Heart left ventricle (tissue), 16 donors: ENCODE measurements around the gene PCSK4. TPM values are rescaled to one million over a fixed set of nuclear protein-coding genes. Genes with fewer than 3 reads are reported as not detected.

Experiments
- ATAC-seq, 4 donors: fragments of 200-7000 bp; cut with Tn5 transposase; one replicate each; pipeline ENCODE4 v1.9.1; 2020 to 2022; ENCODE audit warnings: moderate library complexity in 4 of 4, mild to moderate bottlenecking in 3 of 4, moderate number of reproducible peaks in 1 of 4
- DNase-seq, 5 donors: peaks; one replicate each; pipeline ENCODE4 v3.0.0-alpha.2; 2020
- H3K27ac ChIP-seq, 12 donors: fragments of 200-600 bp; sonication (generic) in 4 of 12; one replicate each; pipeline versions ENCODE4 v1.5.0 to v1.8.0; 2016 to 2022; ENCODE audit warnings: mild to moderate bottlenecking in 2 of 12
- H3K27me3 ChIP-seq, 9 donors: fragments of 200-600 bp; sonication (generic) in 2 of 9; one replicate each; pipeline versions ENCODE4 v1.5.1 to v1.8.0; 2016 to 2022; ENCODE audit warnings: mild to moderate bottlenecking in 3 of 9
- H3K36me3 ChIP-seq, 9 donors: fragments of 200-600 bp; sonication (generic) in 2 of 9; one replicate each; pipeline versions ENCODE4 v1.5.0 to v1.8.0; 2018 to 2022; ENCODE audit warnings: mild to moderate bottlenecking in 2 of 9
- H3K4me1 ChIP-seq, 12 donors: fragments of 200-600 bp; sonication (generic) in 4 of 12; one replicate each; pipeline versions ENCODE4 v1.5.0 to v1.8.0; 2016 to 2022; ENCODE audit warnings: mild to moderate bottlenecking in 3 of 12
- H3K4me3 ChIP-seq, 12 donors: fragments of 200-600 bp; sonication (generic) in 4 of 12; one replicate each; pipeline versions ENCODE4 v1.5.0 to v1.8.0; 2017 to 2022; ENCODE audit warnings: mild to moderate bottlenecking in 9 of 12, moderate library complexity in 4 of 12
- H3K9me3 ChIP-seq, 12 donors: fragments of 200-600 bp; sonication (generic) in 4 of 12; one replicate each; pipeline versions ENCODE4 v1.5.0 to v1.8.0; 2016 to 2022; ENCODE audit warnings: mild to moderate bottlenecking in 1 of 12
- POLR2A ChIP-seq, 2 donors: fragments of 450-650 bp; IDR thresholded peaks; one replicate each; pipeline ENCODE4 v1.6.1; 2017; ENCODE audit warnings: antibody characterized with exemption in 2 of 2, mild to moderate bottlenecking in 2 of 2, moderate library complexity in 2 of 2
- WGBS, 4 donors: extraction: QIAGEN DNeasy Blood & Tissue Kit in 2 of 4; methylation state at CpG; one replicate each; pipeline versions ENCODE4 v1.1.5 to v1.1.7; 2013 to 2018; 5-methylcytosine and 5-hydroxymethylcytosine counted together
- intact Hi-C, 10 donors: fragments of 100-400 bp; cut with DNase I; formaldehyde crosslinking; loops; one replicate each; pipeline versions ENCODE4 v1.11.1 to v1.14.2; 2022
- polyA plus RNA-seq, 2 donors: library from polyadenylated mRNA; stranded (reverse); fragments of 200-250 nt; gene quantifications; one replicate each; pipeline ENCODE4 v1.2.3, GENCODE V29; 2013
- total RNA-seq, 9 donors: library from RNA; depleted of rRNA in 2 of 9; stranded (reverse); fragments of >200 nt in 2 of 9; fragmentation: NEBNext Ultra II Directional in 3 of 9; extraction: Animal tissue kit (Norgen Biotek cat#: 25700) in 3 of 9; gene quantifications; one replicate each; pipeline versions ENCODE4 v1.1.0 to v1.2.4, GENCODE V29; 2016 to 2023
- TF ChIP-seq, protein P1 (sequence below), 12 donors: fragments of 200-600 bp; sonication (generic) in 4 of 12; IDR thresholded peaks; one replicate each; pipeline versions ENCODE4 v1.5.0 to v1.8.0; 2018 to 2022; ENCODE audit warnings: antibody characterized with exemption in 12 of 12, mild to moderate bottlenecking in 5 of 12
- donor health status: ischemic (EF 13 %, LVEDD 7.1; RV severe dilation, severe dysfunction).
- donor health status: healthy with polysubstance abuse.
- donor health status: DM: no; HTN: yes; CAD: no.
- donor health status: DM: no; HTN: no; CAD: no.
- donor health status: ischemic (EF 25% LVEDD 6.9; RV normal size, moderate dysfunction).
- donor health status: ischemic (EF 25% LVEDD 5.7; RV mildly dilated, moderate dysfunction).
- donor health status: healthy.
- donor health status: DM: yes; HTN: yes; CAD: no.
- donor health status: ischemic (EF 35%, LVEDD 5.7; RV mildly dilated, moderate dysfunction).
- donor health status: nonischemic (EF 11% LVEDD 7.7; RV severe dilation, severe dysfunction).
- donor health status: DM: yes; HTN: yes; CAD: no.
- donor health status: PGD.
- donor health status: ischemic (EF 29% LVEDD 5.4; RV normal size, mild dysfunction).
- donor health status: nonischemic (EF 23%, LVEDD 6.1; RV moderate dilation, normal function).

PCSK4 gene
- total and polyA plus RNA-seq, 11 donors = 0.31 to 1.9 (median 1.2) TPM

DNA sequence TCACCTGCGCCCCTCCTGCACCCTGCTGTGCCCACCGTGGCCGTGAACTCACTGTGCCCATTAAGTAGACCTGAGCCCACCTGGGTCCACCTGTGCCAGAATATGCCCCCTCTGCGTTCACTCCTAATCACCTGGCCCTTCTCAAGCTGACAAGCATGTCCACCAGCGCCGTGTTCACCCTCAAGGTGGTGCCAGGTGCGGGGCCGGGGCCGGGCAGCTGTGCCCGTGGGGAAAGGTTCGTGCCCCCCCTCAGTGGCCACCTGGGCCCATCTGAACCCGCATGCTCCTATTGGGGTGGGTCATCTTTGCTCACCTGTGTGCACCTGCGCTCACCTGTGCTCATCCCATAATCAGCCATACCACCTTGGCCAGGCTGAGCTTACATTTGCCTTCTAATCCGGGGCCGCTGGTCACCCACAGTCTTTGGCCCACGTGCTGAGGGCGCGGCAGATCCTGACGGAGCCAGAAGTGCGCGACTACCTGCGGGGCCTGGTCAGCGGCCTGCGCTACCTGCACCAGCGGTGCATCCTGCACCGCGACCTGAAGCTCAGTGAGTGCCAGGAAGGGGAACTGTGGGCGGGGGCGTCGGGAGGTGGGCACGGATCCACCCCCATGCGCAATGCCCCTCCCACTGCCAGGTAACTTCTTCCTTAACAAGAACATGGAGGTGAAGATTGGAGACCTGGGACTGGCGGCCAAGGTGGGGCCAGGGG is 36.1 kb upstream of the PCSK4 start:
- no peak overlapping the region for H3K4me3 ChIP-seq
- no peaks in the 10 kb centered on the region for H3K9me3 ChIP-seq
- no peak for ATAC-seq
- H3K36me3 ChIP-seq = no peaks in the 10 kb centered on the region
- peaks cover 0 to 20% (median 0%) of the 10 kb centered on the region in 12 donors for H3K4me1 ChIP-seq
- no peak for DNase-seq
- WGBS, 4 donors = 80 to 84% (median 81%) methylated on average over 25 to 33 of the region's 33 CpGs
- intact Hi-C loops = loop anchor here in 2 of 10 donors (10.0 kb wide), 1 partner anchor 241 kb away; the partner anchor contains the start of gene EFNA2 (in 2 of the 2)
- H3K27ac ChIP-seq = no peak overlapping the region
- TF ChIP-seq, protein P1, sequence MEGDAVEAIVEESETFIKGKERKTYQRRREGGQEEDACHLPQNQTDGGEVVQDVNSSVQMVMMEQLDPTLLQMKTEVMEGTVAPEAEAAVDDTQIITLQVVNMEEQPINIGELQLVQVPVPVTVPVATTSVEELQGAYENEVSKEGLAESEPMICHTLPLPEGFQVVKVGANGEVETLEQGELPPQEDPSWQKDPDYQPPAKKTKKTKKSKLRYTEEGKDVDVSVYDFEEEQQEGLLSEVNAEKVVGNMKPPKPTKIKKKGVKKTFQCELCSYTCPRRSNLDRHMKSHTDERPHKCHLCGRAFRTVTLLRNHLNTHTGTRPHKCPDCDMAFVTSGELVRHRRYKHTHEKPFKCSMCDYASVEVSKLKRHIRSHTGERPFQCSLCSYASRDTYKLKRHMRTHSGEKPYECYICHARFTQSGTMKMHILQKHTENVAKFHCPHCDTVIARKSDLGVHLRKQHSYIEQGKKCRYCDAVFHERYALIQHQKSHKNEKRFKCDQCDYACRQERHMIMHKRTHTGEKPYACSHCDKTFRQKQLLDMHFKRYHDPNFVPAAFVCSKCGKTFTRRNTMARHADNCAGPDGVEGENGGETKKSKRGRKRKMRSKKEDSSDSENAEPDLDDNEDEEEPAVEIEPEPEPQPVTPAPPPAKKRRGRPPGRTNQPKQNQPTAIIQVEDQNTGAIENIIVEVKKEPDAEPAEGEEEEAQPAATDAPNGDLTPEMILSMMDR (IDR thresholded peaks at IDR 0.05) = no peak
- TF ChIP-seq POLR2A (IDR thresholded peaks at IDR 0.05) = no peak
- peaks cover 7 to 66% (median 32%) of the 10 kb centered on the region in 9 donors for H3K27me3 ChIP-seq

DNA sequence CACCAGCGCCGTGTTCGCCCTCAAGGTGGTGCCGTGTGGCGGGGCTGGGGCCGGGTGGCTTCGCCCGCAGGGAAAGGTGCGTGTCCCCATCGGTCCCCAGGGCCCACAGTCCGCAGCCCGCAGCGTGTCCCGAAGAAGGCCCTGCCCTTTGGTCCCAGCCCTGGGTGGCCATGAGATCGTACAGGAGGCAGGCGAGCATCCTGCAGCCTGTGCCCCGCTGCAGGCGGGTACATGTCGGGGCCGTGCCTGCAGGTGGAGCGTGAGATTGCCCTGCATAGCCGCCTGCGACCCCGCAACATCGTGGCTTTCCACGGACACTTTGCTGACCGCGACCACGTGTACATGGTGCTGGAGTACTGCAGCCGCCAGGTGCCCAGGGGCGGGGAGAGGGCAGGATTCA is 35.2 kb upstream of the PCSK4 start:
- Histone ChIP-seq H3K27ac (no peak overlapping the region), H3K4me1 (peaks cover 0 to 20% (median 0%) of the 10 kb centered on the region in 12 donors), H3K9me3 (no peaks in the 10 kb centered on the region), H3K4me3 (no peak overlapping the region), H3K27me3 (peaks cover 7 to 66% (median 32%) of the 10 kb centered on the region in 9 donors), H3K36me3 (no peaks in the 10 kb centered on the region)
- 61 to 85% (median 67%) methylated on average over 15 to 31 of the region's 31 CpGs for WGBS, 4 donors
- DNase-seq = no peak
- intact Hi-C loops = loop anchor here in 2 of 10 donors (10.0 kb wide), 1 partner anchor 241 kb away; the partner anchor contains the start of gene EFNA2 (in 2 of the 2)
- ATAC-seq = no peak
- TF ChIP-seq, protein P1 (IDR thresholded peaks at IDR 0.05) = no peak
- no peak for TF ChIP-seq POLR2A (IDR thresholded peaks at IDR 0.05)

DNA sequence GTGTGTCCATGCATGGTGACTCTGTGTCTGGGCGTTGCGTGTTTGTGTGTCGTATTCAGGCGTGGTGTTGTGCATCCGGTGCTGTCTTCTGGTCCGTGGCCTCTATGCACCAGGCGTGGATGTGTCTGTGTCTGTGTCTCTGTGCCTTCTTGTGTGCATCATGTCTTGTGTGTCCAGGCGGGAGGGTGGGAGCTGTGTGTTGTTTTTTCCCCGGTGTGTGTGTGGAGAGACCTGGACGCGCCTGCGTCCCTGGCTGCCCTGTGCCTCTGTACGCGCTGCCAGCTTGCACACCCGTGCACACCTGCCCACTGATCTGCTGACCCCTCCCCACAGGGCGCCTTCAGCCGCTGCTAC is 34.8 kb upstream of the PCSK4 start:
- H3K4me3 ChIP-seq = no peak overlapping the region
- H3K4me1 ChIP-seq = peaks cover 0 to 20% (median 0%) of the 10 kb centered on the region in 12 donors
- no peak for ATAC-seq
- H3K9me3 ChIP-seq = no peaks in the 10 kb centered on the region
- TF ChIP-seq, protein P1 (IDR thresholded peaks at IDR 0.05) = no peak
- no peak for TF ChIP-seq POLR2A (IDR thresholded peaks at IDR 0.05)
- intact Hi-C loops = loop anchor here in 2 of 10 donors (10.0 kb wide), 1 partner anchor 240 kb away; the partner anchor contains the start of gene EFNA2 (in 2 of the 2)
- peaks cover 7 to 66% (median 32%) of the 10 kb centered on the region in 9 donors for H3K27me3 ChIP-seq
- no peak for DNase-seq
- no peak overlapping the region for H3K27ac ChIP-seq
- whole genome bisulfite sequencing, 4 donors = 66 to 81% (median 71%) methylated on average over 14 to 17 of the region's 17 CpGs
- H3K36me3 ChIP-seq = no peaks in the 10 kb centered on the region

DNA sequence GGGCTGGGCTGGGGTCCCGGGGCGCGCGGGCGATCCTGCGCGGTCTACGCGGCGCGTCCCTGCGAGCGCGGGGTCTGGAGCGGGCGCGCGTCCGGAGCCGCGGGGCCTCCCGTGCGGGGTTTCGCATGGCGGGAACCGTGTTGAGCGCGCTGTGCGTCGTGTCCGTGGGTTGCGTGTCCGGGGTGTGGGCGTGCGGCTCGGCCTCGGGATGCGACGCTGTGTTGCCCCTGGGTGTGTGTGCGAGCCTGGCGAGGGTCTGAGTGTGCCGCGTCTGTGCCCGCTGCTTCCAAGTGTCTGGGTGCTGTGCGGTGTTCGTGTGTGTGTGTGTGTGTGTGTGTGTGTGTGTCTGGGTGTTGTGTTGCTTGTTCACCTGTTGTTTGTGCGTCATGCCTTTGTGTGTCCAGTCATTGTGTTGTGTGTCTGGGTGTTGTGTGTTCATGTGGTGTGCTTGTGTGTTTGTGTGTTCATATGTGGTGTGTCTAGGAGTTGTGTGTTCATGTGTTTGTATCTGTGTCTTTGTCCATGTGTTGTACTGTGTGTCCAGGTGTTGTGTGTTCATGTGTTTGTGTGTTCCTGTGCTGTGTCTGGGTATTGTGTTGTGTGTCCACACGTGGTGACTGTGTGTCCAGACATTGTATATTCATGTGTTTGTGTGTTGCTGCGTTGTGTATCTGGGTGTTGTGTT is 34.3 kb upstream of the PCSK4 start:
- no peak for TF ChIP-seq POLR2A (IDR thresholded peaks at IDR 0.05)
- TF ChIP-seq, protein P1 (IDR thresholded peaks at IDR 0.05) = no peak
- intact Hi-C loops = loop anchor here in 2 of 10 donors (10.0 kb wide), 1 partner anchor 240 kb away; the partner anchor contains the start of gene EFNA2 (in 2 of the 2)
- WGBS, 4 donors = 11 to 72% (median 15%) methylated on average over 3 to 49 of the region's 49 CpGs
- Histone ChIP-seq H3K4me1 (peaks cover 0 to 20% (median 0%) of the 10 kb centered on the region in 12 donors), H3K4me3 (peak overlapping the region in 7 of 12 donors; percentile 3 to 51 (median 19)), H3K36me3 (no peaks in the 10 kb centered on the region), H3K27me3 (peaks cover 7 to 66% (median 32%) of the 10 kb centered on the region in 9 donors), H3K27ac (no peak overlapping the region), H3K9me3 (no peaks in the 10 kb centered on the region)
- ATAC-seq = no peak
- no peak for DNase-seq
